Ovary (tissue), 9 donors: ENCODE data around the gene POMT1. TPM values are rescaled to one million over a fixed set of nuclear protein-coding genes. Genes with fewer than 3 reads are reported as not detected.

ENCODE experiments used
- DNase-seq, 5 donors: peaks; one replicate each; pipeline ENCODE4 v3.0.0-alpha.2; 2019 to 2020
- H3K27ac ChIP-seq, 2 donors: fragments of 200-600 bp; one replicate each; pipeline versions ENCODE4 v1.5.1 to v1.8.0; 2019 to 2022
- H3K27me3 ChIP-seq: fragments of 200-600 bp; one replicate; pipeline ENCODE4 v1.8.0; 2022
- H3K36me3 ChIP-seq: fragments of 200-600 bp; sonication (generic); one replicate; pipeline ENCODE4 v1.5.1; 2019
- H3K4me1 ChIP-seq: one replicate; pipeline ENCODE4 v1.8.1; 2013; ENCODE audit warnings: mild to moderate bottlenecking, moderate library complexity; ENCODE audit not compliant: insufficient read depth
- H3K4me3 ChIP-seq: fragments of 200-600 bp; sonication (generic); one replicate; pipeline ENCODE4 v1.5.1; 2017
- H3K9me3 ChIP-seq, 2 donors: fragments of 200-600 bp in 1 of 2; sonication (generic) in 1 of 2; one replicate each; pipeline versions ENCODE4 v1.5.1 to v1.8.1; 2013 to 2019; ENCODE audit warnings: mild to moderate bottlenecking in 1 of 2, moderate library complexity in 1 of 2
- EP300 ChIP-seq: sonication (generic); formaldehyde crosslinking; IDR thresholded peaks from one replicate; pipeline ENCODE4 v1.6.1; 2017; ENCODE audit warnings: antibody characterized with exemption
- POLR2A ChIP-seq: fragments of 450-650 bp; IDR thresholded peaks from one replicate; pipeline ENCODE4 v1.6.1; 2017; ENCODE audit warnings: antibody characterized with exemption, mild to moderate bottlenecking, moderate library complexity
- WGBS, 3 donors: extraction: QIAGEN DNeasy Blood & Tissue Kit in 1 of 3; methylation state at CpG; one replicate each; pipeline versions ENCODE4 v1.1.5 to v1.1.7; 2013 to 2017; 5-methylcytosine and 5-hydroxymethylcytosine counted together
- intact Hi-C, 4 donors: fragments of 100-400 bp; cut with DNase I; formaldehyde crosslinking; loops; one replicate each; pipeline versions ENCODE4 v1.11.0 to v1.15.1; 2022 to 2023
- polyA plus RNA-seq, 2 donors: library from polyadenylated mRNA; stranded (reverse); fragments of 200-250 nt in 1 of 2; fragments of 350-450 nt in 1 of 2; fragmentation: Illumina TruSeq in 1 of 2; extraction: RNeasy Lipid Tissue Mini Kit (QIAGEN cat#74804) in 1 of 2; gene quantifications; one replicate each; pipeline ENCODE4 v1.2.3, GENCODE V29; 2013 to 2014
- small RNA-seq: library from RNA; depleted of rRNA; stranded (forward); fragments of <200 nt; gene quantifications from one replicate; pipeline ENCODE3, GENCODE V24; 2016
- total RNA-seq, 7 donors: library from RNA; depleted of rRNA in 2 of 7; stranded (reverse); fragments of >200 nt in 2 of 7; fragmentation: NEBNext Ultra II Directional in 3 of 7; extraction: Animal tissue kit (Norgen Biotek cat#: 25700) in 3 of 7; gene quantifications; one replicate each; pipeline versions ENCODE4 v1.1.0 to v1.2.4, GENCODE V29; 2016 to 2023
- TF ChIP-seq, protein P1 (sequence below), 3 donors: fragments of 450-650 bp in 2 of 3; fragments of 200-600 bp in 1 of 3; IDR thresholded peaks; one replicate each; pipeline versions ENCODE4 v1.5.1 to v1.8.0; 2016 to 2022; ENCODE audit warnings: antibody characterized with exemption in 3 of 3, mild to moderate bottlenecking in 1 of 3
- donor health status: DM: no; HTN: no; CAD: no; lungs with moderate emphysema.
- donor health status: DM: no; HTN: no; CAD: no.
- donor health status: Bipolar disorder and iron deficiency.
- donor health status: DM: yes; HTN: yes; CAD: no.
- donor health status: DM: no; HTN: no; CAD: no.
- donor health status: DM: yes; HTN: yes; CAD: no.

Gene POMT1
- total and polyA plus RNA-seq, 9 donors = 14.6 to 30.8 (median 25.1) TPM

DNA sequence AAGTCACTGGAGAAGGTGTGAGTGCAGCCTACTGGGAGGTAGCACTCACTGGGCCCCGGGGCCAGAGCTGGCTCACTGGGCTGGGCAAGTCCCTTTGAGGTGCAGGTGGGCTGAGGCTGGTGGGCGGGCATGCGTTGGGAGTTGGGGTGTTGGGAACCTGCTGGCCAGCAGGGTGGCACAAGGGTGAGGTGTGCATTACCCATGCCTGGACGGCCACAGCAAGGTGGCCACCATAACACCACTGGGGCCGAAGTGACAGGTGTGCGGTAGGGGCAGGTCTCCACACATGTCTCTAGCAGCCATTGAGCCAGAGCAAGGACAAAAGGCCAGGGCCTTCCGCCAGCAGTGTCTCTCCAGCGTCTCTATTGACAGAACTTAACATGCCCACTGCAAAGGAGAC lies 65.2 kb downstream of the POMT1 start:
- no peaks in the 10 kb centered on the region for H3K27me3 ChIP-seq
- H3K4me3 ChIP-seq = no peak overlapping the region
- no peaks in the 10 kb centered on the region for H3K9me3 ChIP-seq
- TF ChIP-seq POLR2A (no peak), EP300 (no peak)
- TF ChIP-seq, protein P1, sequence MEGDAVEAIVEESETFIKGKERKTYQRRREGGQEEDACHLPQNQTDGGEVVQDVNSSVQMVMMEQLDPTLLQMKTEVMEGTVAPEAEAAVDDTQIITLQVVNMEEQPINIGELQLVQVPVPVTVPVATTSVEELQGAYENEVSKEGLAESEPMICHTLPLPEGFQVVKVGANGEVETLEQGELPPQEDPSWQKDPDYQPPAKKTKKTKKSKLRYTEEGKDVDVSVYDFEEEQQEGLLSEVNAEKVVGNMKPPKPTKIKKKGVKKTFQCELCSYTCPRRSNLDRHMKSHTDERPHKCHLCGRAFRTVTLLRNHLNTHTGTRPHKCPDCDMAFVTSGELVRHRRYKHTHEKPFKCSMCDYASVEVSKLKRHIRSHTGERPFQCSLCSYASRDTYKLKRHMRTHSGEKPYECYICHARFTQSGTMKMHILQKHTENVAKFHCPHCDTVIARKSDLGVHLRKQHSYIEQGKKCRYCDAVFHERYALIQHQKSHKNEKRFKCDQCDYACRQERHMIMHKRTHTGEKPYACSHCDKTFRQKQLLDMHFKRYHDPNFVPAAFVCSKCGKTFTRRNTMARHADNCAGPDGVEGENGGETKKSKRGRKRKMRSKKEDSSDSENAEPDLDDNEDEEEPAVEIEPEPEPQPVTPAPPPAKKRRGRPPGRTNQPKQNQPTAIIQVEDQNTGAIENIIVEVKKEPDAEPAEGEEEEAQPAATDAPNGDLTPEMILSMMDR (IDR thresholded peaks at IDR 0.05) = no peak
- H3K36me3 ChIP-seq = no peaks in the 10 kb centered on the region
- H3K27ac ChIP-seq = no peak overlapping the region
- intact Hi-C loops = no loop called here
- no peak for DNase-seq
- no peaks in the 10 kb centered on the region for H3K4me1 ChIP-seq
- WGBS, 3 donors = 94 to 96% (median 95%) methylated on average over 8 of the region's 8 CpGs

Small RNAs within 50 kb of the gene (small RNA-seq; reads per million reads assigned to genes)
- gene SNORD62A (not detected), gene SNORD62B (0.20 reads per million)

Other genes with a start within 250 kb of the POMT1 start
- gene FAM78A, start 226.4 kb upstream of the POMT1 start, total RNA-seq = 1 to 10 TPM in 5 of 7 donors, under 1 TPM in 2; 0.60 to 2.9 (median 1.6) TPM
- 1 to 10 TPM; 3.5 to 9.4 TPM for gene FAM78A, start 226.4 kb upstream of the POMT1 start, polyA plus RNA-seq
- 10 to 100 TPM in 4 of 7 donors, 1 to 10 TPM in 3; 7.6 to 12.0 (median 11.0) TPM for gene PLPP7, start 213.2 kb upstream of the POMT1 start, total RNA-seq
- gene PLPP7, start 213.2 kb upstream of the POMT1 start, polyA plus RNA-seq = 10 to 100 TPM in 1 of 2 donors, 1 to 10 TPM in 1; 3.6 to 11.8 TPM
- gene PRRC2B, start 108.8 kb upstream of the POMT1 start, total RNA-seq = 100 to 1,000 TPM in 6 of 7 donors, 10 to 100 TPM in 1; 97.6 to 319 (median 244) TPM
- 100 to 1,000 TPM in 1 of 2 donors, 10 to 100 TPM in 1; 86.7 to 182 TPM for gene PRRC2B, start 108.8 kb upstream of the POMT1 start, polyA plus RNA-seq
- gene UCK1, start 28.3 kb downstream of the POMT1 start, total RNA-seq = 10 to 100 TPM; 19.8 to 33.5 (median 29.7) TPM
- gene UCK1, start 28.3 kb downstream of the POMT1 start, polyA plus RNA-seq = 10 to 100 TPM; 29.5 to 37.9 TPM
- 1 to 10 TPM in 1 of 7 donors, under 1 TPM in 1, not detected in 5; 0.61 to 4.1 TPM for gene PRRT1B, start 42.6 kb downstream of the POMT1 start, total RNA-seq
- gene PRRT1B, start 42.6 kb downstream of the POMT1 start, polyA plus RNA-seq = not detected
- gene RAPGEF1, start 237.2 kb downstream of the POMT1 start, total RNA-seq = 10 to 100 TPM; 17.0 to 64.4 (median 37.2) TPM
- 10 to 100 TPM; 23.6 to 33.8 TPM for gene RAPGEF1, start 237.2 kb downstream of the POMT1 start, polyA plus RNA-seq